Left lobe of liver (tissue), 2 donors: ENCODE data around the gene KDM8. TPM values are rescaled to one million over a fixed set of nuclear protein-coding genes. Genes with fewer than 3 reads are reported as not detected.
A peak's percentile ranks its signal among the peaks of the same experiment; 100 is the strongest.

Experiments used
- ATAC-seq: fragments of 200-7000 bp; cut with Tn5 transposase; one replicate; pipeline ENCODE4 v1.9.1; 2020; ENCODE audit warnings: mild to moderate bottlenecking, moderate library complexity
- DNase-seq: peaks from one replicate; pipeline ENCODE4 v3.0.0-alpha.2; 2020; ENCODE audit warnings: low spot score
- total RNA-seq: library from RNA; stranded (reverse); gene quantifications from one replicate; pipeline ENCODE4 v1.2.1, GENCODE V29; 2021
- donor health status: DM: no; HTN: no; CAD: no; lungs with moderate emphysema.
- donor health status: DM: no; HTN: yes; CAD: no.

KDM8 gene
- total RNA-seq, 1 donor from 2014 or later: 73.7 TPM

- no peak for ATAC-seq
- peak; percentile 16 for DNase-seq
Measured at GRCh38 chr16:27264151-27264550, 60.8 kb downstream of the KDM8 start.

DNA sequence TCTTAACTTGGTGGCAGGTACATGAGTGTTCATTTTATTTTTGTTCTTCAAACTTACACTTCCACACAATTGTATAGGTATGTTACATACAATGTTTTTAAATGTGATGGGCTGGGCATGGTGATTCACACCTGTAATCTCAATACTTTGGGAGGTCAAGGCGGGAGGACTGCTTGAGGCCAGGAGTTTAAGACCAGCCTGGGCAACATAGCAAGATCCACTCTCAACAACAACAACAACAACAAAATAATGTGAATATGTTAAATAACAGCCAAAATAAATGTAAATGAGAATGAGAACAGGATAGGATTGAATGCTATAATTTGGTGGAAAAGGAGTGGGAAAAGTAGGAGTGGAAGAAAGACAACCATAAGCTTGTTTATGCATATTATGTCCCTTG, 62.7 kb downstream of the KDM8 start:
- DNase-seq (no peak), ATAC-seq (no peak)

DNA sequence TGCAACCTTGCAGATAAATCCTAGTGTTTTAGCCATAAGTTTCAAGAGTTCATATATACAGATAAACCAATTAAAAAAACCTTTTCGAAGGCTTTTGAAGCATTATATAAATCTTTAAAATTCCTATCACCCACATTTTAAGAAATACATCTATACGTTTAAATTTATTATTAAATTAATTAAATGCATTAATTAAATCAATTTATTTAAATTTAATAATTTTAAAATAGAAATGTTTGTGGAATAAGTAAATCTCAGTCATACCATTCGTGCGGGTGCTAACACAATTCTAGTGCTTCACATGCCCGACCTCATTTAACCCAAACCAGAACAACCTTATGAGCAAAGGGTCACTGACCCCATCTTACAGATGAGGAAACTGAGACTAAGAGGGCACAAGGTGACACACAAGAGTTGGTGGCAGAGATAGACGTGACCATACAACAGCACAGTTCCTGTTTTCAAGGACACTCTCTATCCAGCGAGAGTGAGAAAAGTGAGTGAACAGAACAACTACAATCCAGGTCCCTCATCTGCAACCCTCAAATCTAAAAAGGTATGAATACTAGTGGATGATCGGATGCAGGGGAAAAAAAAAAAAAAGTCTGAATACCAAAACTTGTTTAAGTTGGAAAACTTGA, 63.8 kb downstream of the KDM8 start:
- DNase-seq: no peak
- ATAC-seq: no peak

DNA sequence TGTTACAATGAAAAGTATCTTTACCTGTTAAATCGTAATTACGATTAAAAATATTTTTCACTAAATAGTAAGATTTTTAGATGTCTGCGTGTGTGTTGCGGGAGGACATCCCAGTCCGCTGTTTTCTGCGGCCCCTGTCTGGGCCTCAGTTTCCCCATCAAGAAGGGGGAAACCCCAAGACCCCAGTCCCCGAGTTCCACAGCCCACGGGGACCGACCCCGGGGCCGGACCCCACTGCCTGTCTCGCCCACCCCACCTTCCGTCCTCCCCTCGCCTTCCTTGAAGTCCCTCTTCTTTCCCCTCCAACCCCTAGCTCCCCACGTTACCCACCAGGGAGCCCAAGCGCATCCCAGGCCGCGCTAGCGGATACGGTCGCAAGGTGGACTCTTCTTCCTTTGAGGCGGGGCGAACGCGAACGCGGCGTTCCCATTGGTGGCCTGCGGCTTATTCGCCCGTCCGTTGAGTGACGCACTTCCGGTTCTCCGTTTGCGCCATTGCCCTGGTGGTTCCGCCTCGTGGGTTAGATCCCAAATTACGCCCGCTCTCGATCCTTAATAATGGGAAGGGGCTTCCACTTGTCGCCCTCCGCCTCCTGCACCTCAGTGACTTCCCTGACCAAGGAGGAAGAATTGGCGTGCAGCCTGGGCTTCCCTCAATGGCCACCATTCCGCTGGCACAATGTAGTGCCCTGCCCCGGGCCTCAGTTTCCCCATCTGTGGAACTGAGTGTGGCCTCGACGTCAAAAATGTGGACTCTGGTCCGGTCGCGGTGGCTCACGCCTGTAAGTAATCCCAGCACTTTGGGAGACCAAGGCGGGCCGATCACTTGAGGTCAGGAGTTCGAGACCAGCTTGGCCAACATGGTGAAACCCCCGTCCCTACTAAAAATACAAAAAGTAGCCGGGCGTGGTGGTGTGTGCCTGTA, 65.3 kb downstream of the KDM8 start, which contains the start of gene NSMCE1:
Gene NSMCE1 (minus strand): TSS at position 397 of the 924 bp plus-strand sequence. CDS start 11,202 bp downstream, outside the sequence.
- ATAC-seq (peak; percentile 99), DNase-seq (peak; percentile 98)

- ATAC-seq: no peak
- peak; percentile 18 for DNase-seq
Measured at GRCh38 chr16:27269300-27270150, 66.2 kb downstream of the KDM8 start.

GRCh38 chr16:27270349-27270748, 67.0 kb downstream of the KDM8 start:
- peak; percentile 38 for DNase-seq
- ATAC-seq: no peak

Other genes with a start within 250 kb of the KDM8 start
- not detected for gene C16orf82, start 136.6 kb upstream of the KDM8 start, total RNA-seq
- gene NSMCE1, start 65.2 kb downstream of the KDM8 start, total RNA-seq: 27.9 TPM
- 51.4 TPM for gene IL4R, start 110.4 kb downstream of the KDM8 start, total RNA-seq
- 0.33 TPM for gene IL21R, start 198.6 kb downstream of the KDM8 start, total RNA-seq